ENCODE measurements around the gene PSMD3.
"Not testable (repeated sequence)": the region's sequence is repeated elsewhere in the genome, so short reads cannot be mapped to it uniquely, and the experiment has no call there.

The PSMD3 gene

DNA sequence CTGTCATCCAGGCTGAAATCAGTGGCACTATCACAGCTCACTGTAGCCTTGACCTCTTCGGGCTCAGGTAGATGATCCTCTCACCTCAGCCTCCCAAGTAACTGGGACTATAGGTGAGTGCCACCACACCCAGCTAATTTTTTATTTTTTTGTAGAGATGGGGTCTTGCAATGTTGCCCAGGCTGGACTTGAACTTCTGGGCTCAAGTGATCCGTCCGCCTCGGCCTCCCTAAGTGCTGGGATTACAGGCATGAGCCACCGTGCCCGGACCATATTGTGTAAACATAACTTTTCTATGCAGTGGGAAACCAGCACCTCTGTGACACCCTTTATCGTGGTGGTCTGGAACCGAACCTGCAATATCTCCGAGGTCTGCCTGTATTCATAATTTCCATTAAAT lies 23.5 kb downstream of the PSMD3 start:
- H3K27me3 Mint-ChIP-seq = no peaks in the 10 kb centered on the region
- no peak overlapping the region for H3K4me3 Mint-ChIP-seq
- no peaks in the 10 kb centered on the region for H3K36me3 Mint-ChIP-seq
- H3K4me1 Mint-ChIP-seq = no peaks in the 10 kb centered on the region
- H3K9me3 Mint-ChIP-seq = no peaks in the 10 kb centered on the region
- H3K27ac Mint-ChIP-seq = no peak overlapping the region

DNA sequence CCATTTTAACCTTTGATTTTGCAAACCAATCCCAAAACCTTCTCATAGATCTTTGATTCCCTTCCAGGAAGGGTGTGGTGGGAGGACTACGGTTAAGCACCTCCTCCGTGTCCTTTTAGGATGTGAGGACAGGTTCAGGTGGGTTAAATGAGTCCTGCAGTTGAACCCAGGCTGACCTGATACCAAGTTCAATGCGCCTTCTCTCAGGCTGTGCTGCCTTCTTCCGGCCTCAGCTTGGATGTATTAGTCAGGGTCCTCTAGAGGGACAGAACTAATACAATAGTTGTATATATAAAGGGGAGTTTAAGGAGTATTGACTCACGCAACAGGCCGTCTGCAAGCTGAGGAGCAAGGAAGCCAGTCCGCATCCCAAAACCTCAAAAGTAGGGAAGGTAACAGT lies 24.1 kb downstream of the PSMD3 start:
- no peak overlapping the region for H3K4me3 Mint-ChIP-seq
- H3K36me3 Mint-ChIP-seq = no peaks in the 10 kb centered on the region
- H3K27ac Mint-ChIP-seq = no peak overlapping the region
- H3K27me3 Mint-ChIP-seq = no peaks in the 10 kb centered on the region
- no peaks in the 10 kb centered on the region for H3K9me3 Mint-ChIP-seq
- H3K4me1 Mint-ChIP-seq = peaks cover under 1% of the 10 kb centered on the region

DNA sequence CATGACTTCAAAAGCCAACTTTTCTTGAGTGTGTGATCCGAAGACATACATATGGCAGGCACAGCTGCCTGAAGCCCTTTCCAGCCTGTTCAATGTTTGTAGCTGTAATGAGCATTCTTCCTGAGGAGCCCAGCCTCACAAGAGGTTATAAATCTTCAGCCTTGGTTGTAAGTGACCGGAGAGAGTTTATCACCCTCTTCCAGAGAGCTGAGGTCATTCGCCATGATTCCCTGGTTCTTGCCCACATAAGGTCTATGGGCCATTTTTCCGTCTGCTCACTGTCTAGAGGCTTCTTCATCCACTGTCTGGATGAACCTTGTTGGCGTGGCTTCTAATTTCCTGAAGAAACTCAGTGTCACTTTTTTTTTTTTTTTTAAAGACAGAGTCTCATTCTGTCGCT lies 24.9 kb downstream of the PSMD3 start:
- no peak overlapping the region for H3K4me3 Mint-ChIP-seq
- H3K27me3 Mint-ChIP-seq = no peaks in the 10 kb centered on the region
- peaks cover 8% of the 10 kb centered on the region for H3K4me1 Mint-ChIP-seq
- no peak overlapping the region for H3K27ac Mint-ChIP-seq
- no peaks in the 10 kb centered on the region for H3K36me3 Mint-ChIP-seq
- H3K9me3 Mint-ChIP-seq = no peaks in the 10 kb centered on the region

DNA sequence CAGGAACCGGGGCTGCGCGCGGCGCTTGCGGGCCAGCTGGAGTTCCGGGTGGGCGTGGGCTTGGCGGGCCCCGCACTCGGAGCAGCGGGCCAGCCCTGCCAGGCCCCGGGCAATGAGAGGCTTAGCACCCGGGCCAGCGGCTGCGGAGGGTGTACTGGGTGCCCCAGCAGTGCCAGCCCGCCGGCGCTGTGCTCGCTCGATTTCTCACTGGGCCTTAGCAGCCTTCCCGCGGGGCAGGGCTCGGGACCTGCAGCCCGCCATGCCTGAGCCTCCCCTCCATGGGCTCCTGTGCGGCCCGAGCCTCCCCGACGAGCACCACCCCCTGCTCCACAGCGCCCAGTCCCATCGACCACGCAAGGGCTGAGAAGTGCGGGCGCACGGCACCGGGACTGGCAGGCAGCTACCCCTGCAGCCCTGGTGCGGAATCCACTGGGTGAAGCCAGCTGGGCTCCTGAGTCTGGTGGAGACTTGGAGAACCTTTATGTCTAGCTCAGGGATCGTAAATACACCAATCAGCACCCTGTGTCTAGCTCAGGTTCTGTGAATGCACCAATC lies 30.4 kb downstream of the PSMD3 start:
- not testable (repeated sequence) for H3K27ac Mint-ChIP-seq, H3K27me3 Mint-ChIP-seq, H3K9me3 Mint-ChIP-seq, H3K36me3 Mint-ChIP-seq, H3K4me3 Mint-ChIP-seq
- peaks cover 14% of the 10 kb centered on the region for H3K4me1 Mint-ChIP-seq

DNA sequence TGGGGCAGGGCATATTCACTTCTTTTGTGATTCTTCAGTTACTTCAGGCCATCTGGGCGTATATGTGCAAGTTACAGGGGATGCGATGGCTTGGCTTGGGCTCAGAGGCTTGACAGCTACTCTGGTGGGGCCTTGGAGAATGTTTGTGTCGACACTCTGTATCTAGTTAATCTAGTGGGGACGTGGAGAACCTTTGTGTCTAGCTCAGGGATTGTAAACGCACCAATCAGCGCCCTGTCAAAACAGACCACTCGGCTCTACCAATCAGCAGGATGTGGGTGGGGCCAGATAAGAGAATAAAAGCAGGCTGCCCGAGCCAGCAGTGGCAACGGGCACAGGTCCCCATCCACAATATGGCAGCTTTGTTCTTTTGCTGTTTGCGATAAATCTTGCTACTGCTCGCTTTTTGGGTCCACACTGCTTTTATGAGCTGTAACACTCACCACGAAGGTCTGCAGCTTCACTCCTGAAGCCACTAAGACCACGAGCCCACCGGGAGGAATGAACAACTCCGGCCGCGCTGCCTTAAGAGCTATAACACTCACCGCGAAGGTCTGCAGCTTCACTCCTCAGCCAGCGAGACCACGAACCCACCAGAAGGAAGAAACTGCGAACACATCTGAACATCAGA lies 31.5 kb downstream of the PSMD3 start:
- not testable (repeated sequence) for H3K9me3 Mint-ChIP-seq, H3K36me3 Mint-ChIP-seq, H3K27me3 Mint-ChIP-seq, H3K27ac Mint-ChIP-seq, H3K4me3 Mint-ChIP-seq
- peaks cover 14% of the 10 kb centered on the region for H3K4me1 Mint-ChIP-seq

DNA sequence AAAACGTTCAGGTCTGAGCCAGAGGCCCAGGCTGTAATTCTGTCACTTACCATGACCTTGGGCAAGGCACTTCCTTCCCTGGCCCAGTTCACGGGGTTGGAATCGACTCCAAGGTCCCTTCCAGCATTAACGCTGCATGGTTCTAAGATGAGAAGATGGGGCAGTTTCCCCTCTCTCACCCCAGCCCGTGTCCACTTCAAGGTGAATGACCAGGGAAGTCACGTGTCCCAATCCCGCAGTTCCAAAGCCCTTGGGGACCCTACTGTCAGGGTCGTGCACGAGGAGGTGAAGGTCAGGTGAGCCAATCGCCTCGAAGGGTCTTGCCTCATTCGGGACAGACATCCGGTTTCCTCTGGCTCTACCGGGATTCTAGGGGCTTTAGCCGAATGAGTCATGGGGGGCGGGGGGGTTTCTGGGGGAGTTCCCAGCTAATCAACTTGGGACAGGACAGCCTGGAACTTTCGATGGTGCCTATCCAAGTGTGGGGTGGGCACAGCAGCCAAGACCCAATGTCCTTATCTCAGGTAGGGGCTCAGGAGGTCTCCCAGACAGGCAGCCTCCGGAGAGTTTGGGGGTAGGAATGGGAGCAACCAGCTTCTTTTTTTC lies 33.9 kb downstream of the PSMD3 start:
- Mint-ChIP-seq H3K4me3 (no peak overlapping the region), H3K27ac (no peak overlapping the region), H3K4me1 (peaks cover 14% of the 10 kb centered on the region), H3K36me3 (peaks cover 1% of the 10 kb centered on the region), H3K9me3 (no peaks in the 10 kb centered on the region), H3K27me3 (no peaks in the 10 kb centered on the region)

DNA sequence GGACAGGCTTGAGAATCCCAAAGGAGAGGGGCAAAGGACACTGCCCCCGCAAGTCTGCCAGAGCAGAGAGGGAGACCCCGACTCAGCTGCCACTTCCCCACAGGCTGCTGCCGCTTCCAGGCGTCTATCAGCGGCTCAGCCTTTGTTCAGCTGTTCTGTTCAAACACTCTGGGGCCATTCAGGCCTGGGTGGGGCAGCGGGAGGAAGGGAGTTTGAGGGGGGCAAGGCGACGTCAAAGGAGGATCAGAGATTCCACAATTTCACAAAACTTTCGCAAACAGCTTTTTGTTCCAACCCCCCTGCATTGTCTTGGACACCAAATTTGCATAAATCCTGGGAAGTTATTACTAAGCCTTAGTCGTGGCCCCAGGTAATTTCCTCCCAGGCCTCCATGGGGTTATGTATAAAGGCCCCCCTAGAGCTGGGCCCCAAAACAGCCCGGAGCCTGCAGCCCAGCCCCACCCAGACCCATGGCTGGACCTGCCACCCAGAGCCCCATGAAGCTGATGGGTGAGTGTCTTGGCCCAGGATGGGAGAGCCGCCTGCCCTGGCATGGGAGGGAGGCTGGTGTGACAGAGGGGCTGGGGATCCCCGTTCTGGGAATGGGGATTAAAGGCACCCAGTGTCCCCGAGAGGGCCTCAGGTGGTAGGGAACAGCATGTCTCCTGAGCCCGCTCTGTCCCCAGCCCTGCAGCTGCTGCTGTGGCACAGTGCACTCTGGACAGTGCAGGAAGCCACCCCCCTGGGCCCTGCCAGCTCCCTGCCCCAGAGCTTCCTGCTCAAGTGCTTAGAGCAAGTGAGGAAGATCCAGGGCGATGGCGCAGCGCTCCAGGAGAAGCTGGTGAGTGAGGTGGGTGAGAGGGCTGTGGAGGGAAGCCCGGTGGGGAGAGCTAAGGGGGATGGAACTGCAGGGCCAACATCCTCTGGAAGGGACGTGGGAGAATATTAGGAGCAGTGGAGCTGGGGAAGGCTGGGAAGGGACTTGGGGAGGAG lies 34.7 kb downstream of the PSMD3 start, which contains the start of gene CSF3:
Gene CSF3 (plus strand): TSS at position 436 of the 993 bp plus-strand sequence. CDS start 35 bp downstream, at position 471.
- Mint-ChIP-seq H3K36me3 (peaks cover 1% of the 10 kb centered on the region), H3K4me1 (peaks cover 8% of the 10 kb centered on the region), H3K4me3 (no peak within 1 kb of the TSS), H3K27ac (no peak within 1 kb of the TSS), H3K9me3 (no peaks in the 10 kb centered on the region), H3K27me3 (no peaks in the 10 kb centered on the region)

DNA sequence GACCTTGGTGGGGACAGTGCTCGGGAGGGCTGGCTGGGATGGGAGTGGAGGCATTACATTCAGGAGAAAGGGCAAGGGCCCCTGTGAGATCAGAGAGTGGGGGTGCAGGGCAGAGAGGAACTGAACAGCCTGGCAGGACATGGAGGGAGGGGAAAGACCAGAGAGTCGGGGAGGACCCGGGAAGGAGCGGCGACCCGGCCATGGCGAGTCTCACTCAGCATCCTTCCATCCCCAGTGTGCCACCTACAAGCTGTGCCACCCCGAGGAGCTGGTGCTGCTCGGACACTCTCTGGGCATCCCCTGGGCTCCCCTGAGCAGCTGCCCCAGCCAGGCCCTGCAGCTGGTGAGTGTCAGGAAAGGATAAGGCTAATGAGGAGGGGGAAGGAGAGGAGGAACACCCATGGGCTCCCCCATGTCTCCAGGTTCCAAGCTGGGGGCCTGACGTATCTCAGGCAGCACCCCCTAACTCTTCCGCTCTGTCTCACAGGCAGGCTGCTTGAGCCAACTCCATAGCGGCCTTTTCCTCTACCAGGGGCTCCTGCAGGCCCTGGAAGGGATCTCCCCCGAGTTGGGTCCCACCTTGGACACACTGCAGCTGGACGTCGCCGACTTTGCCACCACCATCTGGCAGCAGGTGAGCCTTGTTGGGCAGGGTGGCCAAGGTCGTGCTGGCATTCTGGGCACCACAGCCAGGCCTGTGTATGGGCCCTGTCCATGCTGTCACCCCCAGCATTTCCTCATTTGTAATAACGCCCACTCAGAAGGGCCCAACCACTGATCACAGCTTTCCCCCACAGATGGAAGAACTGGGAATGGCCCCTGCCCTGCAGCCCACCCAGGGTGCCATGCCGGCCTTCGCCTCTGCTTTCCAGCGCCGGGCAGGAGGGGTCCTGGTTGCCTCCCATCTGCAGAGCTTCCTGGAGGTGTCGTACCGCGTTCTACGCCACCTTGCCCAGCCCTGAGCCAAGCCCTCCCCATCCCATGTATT lies 35.7 kb downstream of the PSMD3 start:
- no peak overlapping the region for H3K4me3 Mint-ChIP-seq
- H3K9me3 Mint-ChIP-seq = no peaks in the 10 kb centered on the region
- H3K4me1 Mint-ChIP-seq = peaks cover 6% of the 10 kb centered on the region
- no peak overlapping the region for H3K27ac Mint-ChIP-seq
- H3K27me3 Mint-ChIP-seq = no peaks in the 10 kb centered on the region
- H3K36me3 Mint-ChIP-seq = peaks cover 3% of the 10 kb centered on the region

DNA sequence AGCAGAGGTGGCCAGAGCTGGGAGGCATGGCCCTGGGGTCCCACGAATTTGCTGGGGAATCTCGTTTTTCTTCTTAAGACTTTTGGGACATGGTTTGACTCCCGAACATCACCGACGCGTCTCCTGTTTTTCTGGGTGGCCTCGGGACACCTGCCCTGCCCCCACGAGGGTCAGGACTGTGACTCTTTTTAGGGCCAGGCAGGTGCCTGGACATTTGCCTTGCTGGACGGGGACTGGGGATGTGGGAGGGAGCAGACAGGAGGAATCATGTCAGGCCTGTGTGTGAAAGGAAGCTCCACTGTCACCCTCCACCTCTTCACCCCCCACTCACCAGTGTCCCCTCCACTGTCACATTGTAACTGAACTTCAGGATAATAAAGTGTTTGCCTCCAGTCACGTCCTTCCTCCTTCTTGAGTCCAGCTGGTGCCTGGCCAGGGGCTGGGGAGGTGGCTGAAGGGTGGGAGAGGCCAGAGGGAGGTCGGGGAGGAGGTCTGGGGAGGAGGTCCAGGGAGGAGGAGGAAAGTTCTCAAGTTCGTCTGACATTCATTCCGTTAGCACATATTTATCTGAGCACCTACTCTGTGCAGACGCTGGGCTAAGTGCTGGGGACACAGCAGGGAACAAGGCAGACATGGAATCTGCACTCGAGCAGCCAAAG lies 36.9 kb downstream of the PSMD3 start:
- no peak overlapping the region for H3K4me3 Mint-ChIP-seq
- H3K9me3 Mint-ChIP-seq = no peaks in the 10 kb centered on the region
- H3K27me3 Mint-ChIP-seq = no peaks in the 10 kb centered on the region
- H3K36me3 Mint-ChIP-seq = peaks cover 3% of the 10 kb centered on the region
- H3K4me1 Mint-ChIP-seq = peaks cover 6% of the 10 kb centered on the region
- H3K27ac Mint-ChIP-seq = no peak overlapping the region

DNA sequence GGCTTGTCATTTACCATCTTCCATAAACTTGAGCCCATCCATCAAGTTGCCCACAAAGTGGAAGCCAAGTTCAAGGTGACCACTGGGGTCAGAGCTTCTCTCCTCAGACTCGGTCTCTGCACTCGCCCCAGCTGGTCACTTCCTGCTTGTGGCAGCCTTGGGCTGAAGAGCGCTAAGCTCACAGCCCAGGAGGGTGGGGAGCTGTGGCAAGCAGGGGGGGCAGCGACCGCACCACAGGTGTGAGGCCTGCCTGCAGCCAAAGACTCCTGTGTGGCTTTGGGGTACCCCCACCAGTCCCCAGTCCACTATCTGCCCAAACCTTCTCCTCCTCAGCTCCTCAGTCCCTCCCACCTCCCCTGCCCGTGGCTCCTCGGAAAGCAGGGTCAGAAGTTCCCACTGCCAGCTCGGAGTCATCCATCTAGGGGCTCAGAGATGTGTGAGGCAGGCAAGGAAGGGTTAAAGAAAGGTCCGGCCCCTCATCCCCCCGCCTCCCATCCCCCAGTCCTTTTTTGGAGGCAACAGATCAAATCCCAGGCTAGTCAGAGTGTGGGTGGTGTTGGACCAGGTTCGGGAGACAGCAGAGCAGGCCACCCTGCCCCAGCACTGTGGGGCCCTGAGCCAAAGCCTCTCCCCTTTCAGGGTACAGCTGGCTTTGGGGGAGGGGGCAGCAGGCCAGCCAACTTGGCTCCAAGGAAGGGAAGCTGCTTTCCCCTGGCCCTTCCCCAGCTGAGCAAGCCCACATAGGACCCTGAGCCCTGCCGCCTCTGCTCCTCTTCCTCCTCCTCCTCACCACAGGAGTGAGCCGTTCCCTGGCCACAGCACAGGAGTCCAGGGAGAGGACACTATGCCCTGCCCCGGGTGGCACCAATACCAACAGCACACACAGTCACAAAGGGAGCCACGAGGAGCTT lies 37.9 kb downstream of the PSMD3 start:
- H3K4me3 Mint-ChIP-seq = no peak overlapping the region
- H3K4me1 Mint-ChIP-seq = peaks cover 5% of the 10 kb centered on the region
- H3K36me3 Mint-ChIP-seq = peaks cover 3% of the 10 kb centered on the region
- H3K27me3 Mint-ChIP-seq = no peaks in the 10 kb centered on the region
- no peak overlapping the region for H3K27ac Mint-ChIP-seq
- no peaks in the 10 kb centered on the region for H3K9me3 Mint-ChIP-seq

DNA sequence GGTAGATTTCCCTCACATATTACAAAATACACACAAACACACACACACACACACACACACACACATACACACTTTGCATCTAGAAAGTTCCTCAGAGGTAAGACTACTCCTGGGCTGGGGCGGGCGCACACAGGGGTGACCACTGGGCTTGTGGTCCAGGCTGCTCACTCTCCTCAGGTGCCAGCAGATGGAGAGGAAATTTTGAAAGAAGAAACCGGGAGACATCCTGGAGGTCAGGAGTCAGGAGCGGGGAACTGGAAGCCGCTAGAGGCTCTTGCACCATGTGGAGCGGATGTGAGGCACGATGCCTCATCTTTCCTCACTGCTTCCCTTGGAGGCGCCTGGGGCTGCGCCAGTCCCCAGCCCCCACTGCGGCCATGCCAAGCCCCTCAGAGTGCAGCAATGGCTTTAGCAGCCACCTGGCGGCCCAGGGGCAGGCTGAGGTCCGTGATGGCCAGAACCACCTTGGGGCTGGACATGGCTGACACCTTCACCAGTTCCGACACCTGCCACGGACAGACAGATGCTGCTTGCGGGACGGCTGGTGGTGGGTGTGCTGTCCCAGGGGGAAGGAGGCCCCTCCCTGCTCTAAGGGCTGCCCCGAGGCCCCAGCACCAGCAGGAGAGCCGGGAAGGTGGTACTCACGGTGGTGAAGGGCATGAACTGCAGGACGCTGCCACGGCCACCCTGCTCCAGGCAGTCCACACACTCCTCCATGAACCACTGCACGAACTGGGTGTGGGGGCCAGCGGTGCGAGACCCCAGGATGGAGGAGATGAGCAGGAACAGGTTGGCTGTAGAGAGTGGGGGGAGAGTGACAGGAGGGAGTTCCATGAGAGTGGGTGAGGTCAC lies 38.8 kb downstream of the PSMD3 start:
- H3K36me3 Mint-ChIP-seq = peaks cover 3% of the 10 kb centered on the region
- no peak overlapping the region for H3K4me3 Mint-ChIP-seq
- no peaks in the 10 kb centered on the region for H3K27me3 Mint-ChIP-seq
- no peaks in the 10 kb centered on the region for H3K4me1 Mint-ChIP-seq
- H3K27ac Mint-ChIP-seq = no peak overlapping the region
- no peaks in the 10 kb centered on the region for H3K9me3 Mint-ChIP-seq

DNA sequence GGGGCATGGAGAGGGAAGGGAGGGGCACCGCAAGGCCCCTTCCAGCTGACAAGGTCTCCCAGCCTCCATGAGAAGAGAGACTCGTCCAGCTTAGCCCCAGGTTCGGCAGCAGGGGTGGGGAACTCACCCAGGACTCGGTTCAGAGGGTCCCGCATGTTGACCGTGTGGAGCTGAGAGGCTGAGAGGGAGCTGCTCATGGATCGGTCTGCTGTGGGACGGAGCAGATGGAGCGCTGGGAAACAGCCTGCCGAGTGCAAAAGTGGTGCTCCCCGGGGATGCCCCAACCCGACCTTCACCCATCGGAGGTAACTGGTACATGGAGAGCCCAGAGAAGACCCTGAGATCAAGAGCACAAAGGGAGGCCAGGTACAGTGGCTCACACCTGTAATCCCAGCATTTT lies 39.5 kb downstream of the PSMD3 start:
- Mint-ChIP-seq H3K4me3 (no peak overlapping the region), H3K27me3 (no peaks in the 10 kb centered on the region), H3K9me3 (no peaks in the 10 kb centered on the region), H3K36me3 (peaks cover 4% of the 10 kb centered on the region), H3K4me1 (peaks cover 2% of the 10 kb centered on the region), H3K27ac (no peak overlapping the region)

DNA sequence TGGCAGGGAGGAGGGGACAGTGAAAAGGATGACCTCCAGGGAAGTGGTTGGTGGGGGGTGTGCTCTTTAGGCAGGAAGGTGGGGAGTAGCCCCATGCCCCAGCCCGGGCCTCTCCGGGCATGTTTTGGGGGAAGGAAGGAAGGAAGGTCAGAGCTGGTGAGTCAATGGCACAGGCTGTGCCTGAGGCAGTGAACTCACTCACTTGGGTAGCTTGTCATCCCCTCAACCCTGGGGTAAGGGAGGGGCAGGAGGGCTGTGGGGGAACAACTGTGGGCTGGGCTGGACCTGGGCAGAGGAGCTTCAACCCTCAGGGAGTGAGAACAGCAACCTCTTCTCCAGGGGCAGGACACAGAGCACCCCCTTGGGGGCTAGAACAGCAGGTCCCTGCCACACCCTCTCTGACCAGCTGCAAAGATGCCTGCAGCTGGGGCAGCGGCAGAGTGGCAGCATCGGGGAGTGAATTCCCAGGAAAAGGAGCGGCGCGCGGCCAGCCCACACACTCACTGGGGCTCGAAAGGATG lies 40.9 kb downstream of the PSMD3 start:
- H3K36me3 Mint-ChIP-seq = peaks cover 8% of the 10 kb centered on the region
- H3K4me3 Mint-ChIP-seq = no peak overlapping the region
- no peaks in the 10 kb centered on the region for H3K27me3 Mint-ChIP-seq
- peaks cover 16% of the 10 kb centered on the region for H3K4me1 Mint-ChIP-seq
- no peaks in the 10 kb centered on the region for H3K9me3 Mint-ChIP-seq
- no peak overlapping the region for H3K27ac Mint-ChIP-seq
